H1 (cell line): Measurements from ENCODE around the gene CLEC18B. TPM values are rescaled to one million over a fixed set of nuclear protein-coding genes. Genes with fewer than 3 reads are reported as not detected.
"Not testable (repeated sequence)": the region's sequence is repeated elsewhere in the genome, so short reads cannot be mapped to it uniquely, and the experiment has no call there.

Source experiments
- CTCF ChIA-PET: fragments of 300-600 bp; sonication (Branson Sonifier 250); formaldehyde crosslinking; loops from one replicate; lab custom pipeline; 2021; ENCODE audit not compliant: partially characterized antibody; lab: Charles Lee
- POLR2A ChIA-PET: fragments of 300-600 bp; sonication (Branson Sonifier 250); formaldehyde crosslinking; loops from one replicate; lab custom pipeline; 2021; ENCODE audit warnings: inconsistent platforms; ENCODE audit not compliant: partially characterized antibody; lab: Charles Lee
- DNase-seq, 2 experiments: peaks; one replicate each; pipeline versions ENCODE4 v3.0.0 to v3.0.0-alpha.2; 2010 to 2022; ENCODE audit warnings: low spot score in 2 of 2, low read depth in 1 of 2, mixed read lengths in 1 of 2
- FAIRE-seq: peaks from 2 replicates; lab custom pipeline; 2011; peaks lifted over from hg19 to GRCh38; lab: Jason Lieb, UNC
- H2AFZ ChIP-seq: 2 replicates; pipeline ENCODE4 v1.8.1; 2012; ENCODE audit warnings: low read length, inconsistent platforms
- H2AK5ac ChIP-seq: 2 replicates; pipeline ENCODE4 v1.6.1; 2013; ENCODE audit warnings: low read depth, low read length
- H2BK120ac ChIP-seq: replicated peaks from 2 replicates; pipeline ENCODE3; 2013; ENCODE audit warnings: low read depth, low read length, inconsistent platforms
- H2BK12ac ChIP-seq: 2 replicates; pipeline ENCODE4 v1.6.1; 2013; ENCODE audit warnings: low read depth, low read length
- H2BK15ac ChIP-seq: 2 replicates; pipeline ENCODE4 v1.6.1; 2013; ENCODE audit warnings: low read length
- H2BK20ac ChIP-seq: 2 replicates; pipeline ENCODE4 v1.6.1; 2013; ENCODE audit warnings: low read length
- H2BK5ac ChIP-seq: 2 replicates; pipeline ENCODE4 v1.6.1; 2013; ENCODE audit warnings: low read depth, low read length
- H3K14ac ChIP-seq: 2 replicates; pipeline ENCODE4 v1.6.1; 2013; ENCODE audit warnings: inconsistent platforms; ENCODE audit not compliant: insufficient read length
- H3K18ac ChIP-seq: 2 replicates; pipeline ENCODE4 v1.6.1; 2013; ENCODE audit warnings: low read length; ENCODE audit errors: extremely low read depth
- H3K23ac ChIP-seq: 2 replicates; pipeline ENCODE4 v1.6.1; 2013; ENCODE audit warnings: inconsistent platforms; ENCODE audit not compliant: insufficient read length
- H3K23me2 ChIP-seq: 2 replicates; pipeline ENCODE4 v1.6.1; 2013; ENCODE audit warnings: low read depth, low read length
- H3K27ac ChIP-seq: 2 replicates; pipeline ENCODE4 v1.6.1; 2011; ENCODE audit warnings: low read depth, low read length, inconsistent platforms
- H3K27me3 ChIP-seq, 4 experiments: replicated peaks in 1 of 4; 1 replicate in 1 of 4; 2 replicates in 3 of 4; pipeline versions ENCODE4 v1.6.1 to v1.8.1; 2011 to 2013; ENCODE audit warnings: low read length in 3 of 4, mild to moderate bottlenecking in 3 of 4, inconsistent platforms in 2 of 4, mixed read lengths in 2 of 4, moderate library complexity in 1 of 4; ENCODE audit not compliant: control insufficient read depth in 3 of 4, insufficient read depth in 3 of 4; ENCODE audit errors: extremely low read depth in 1 of 4
- H3K36me3 ChIP-seq, 4 experiments: 2 replicates each; pipeline versions ENCODE4 v1.6.1 to v1.8.1; 2011 to 2013; ENCODE audit warnings: mild to moderate bottlenecking in 4 of 4, low read length in 3 of 4, moderate library complexity in 2 of 4, control low read depth in 1 of 4, inconsistent platforms in 1 of 4; ENCODE audit not compliant: insufficient read depth in 4 of 4, control insufficient read depth in 2 of 4
- H3K4ac ChIP-seq: replicated peaks from 2 replicates; pipeline ENCODE3; 2013; ENCODE audit warnings: low read length, low read depth, mixed read lengths, inconsistent platforms; ENCODE audit not compliant: insufficient read length
- H3K4me1 ChIP-seq, 4 experiments: replicated peaks in 1 of 4; 1 replicate in 1 of 4; 2 replicates in 3 of 4; pipeline versions ENCODE4 v1.6.1 to v1.8.1; 2011 to 2013; ENCODE audit warnings: low read length in 3 of 4, inconsistent platforms in 2 of 4, mixed read lengths in 1 of 4; ENCODE audit not compliant: insufficient read depth in 4 of 4, control insufficient read depth in 3 of 4
- H3K4me2 ChIP-seq, 2 experiments: 2 replicates each; pipeline versions ENCODE4 v1.6.1 to v1.8.1; 2011 to 2013; ENCODE audit warnings: low read depth in 2 of 2, low read length in 2 of 2, control low read depth in 1 of 2, inconsistent platforms in 1 of 2, mild to moderate bottlenecking in 1 of 2; ENCODE audit not compliant: insufficient read depth in 1 of 2
- H3K4me3 ChIP-seq, 4 experiments: fragments of 200-600, 300-600 bp in 1 of 4; sonication (generic), shearing (Covaris generic), sonication (Bioruptor Twin) in 1 of 4; 2 replicates each; pipeline versions ENCODE4 v1.5.1 to v1.8.1; 2011 to 2016; ENCODE audit warnings: low read length in 4 of 4, low read depth in 3 of 4, control low read depth in 2 of 4, inconsistent platforms in 2 of 4, mild to moderate bottlenecking in 2 of 4, mixed read lengths in 1 of 4, moderate library complexity in 1 of 4; ENCODE audit not compliant: insufficient read depth in 2 of 4; ENCODE audit errors: extremely low read depth in 1 of 4
- H3K56ac ChIP-seq: replicated peaks from 2 replicates; pipeline ENCODE3; 2013; ENCODE audit warnings: low read depth, mild to moderate bottlenecking, mixed read lengths, low read length, inconsistent platforms; ENCODE audit not compliant: insufficient read length
- H3K79me1 ChIP-seq: 2 replicates; pipeline ENCODE4 v1.6.1; 2013; ENCODE audit warnings: low read depth, low read length, control low read depth
- H3K79me2 ChIP-seq, 2 experiments: 2 replicates each; pipeline versions ENCODE4 v1.6.1 to v1.8.1; 2012 to 2013; ENCODE audit warnings: low read length in 2 of 2, mild to moderate bottlenecking in 2 of 2, inconsistent platforms in 1 of 2; ENCODE audit not compliant: insufficient read depth in 2 of 2, control insufficient read depth in 1 of 2
- H3K9ac ChIP-seq, 4 experiments: replicated peaks in 1 of 4; 1 replicate in 1 of 4; 2 replicates in 3 of 4; pipeline versions ENCODE4 v1.6.1 to v1.8.1; 2011 to 2013; ENCODE audit warnings: low read depth in 3 of 4, low read length in 3 of 4, control low read depth in 2 of 4, mild to moderate bottlenecking in 2 of 4, moderate library complexity in 2 of 4, inconsistent platforms in 1 of 4; ENCODE audit errors: extremely low read depth in 1 of 4
- H3K9me3 ChIP-seq, 2 experiments: 2 replicates each; pipeline versions ENCODE4 v1.6.1 to v1.8.1; 2012 to 2013; ENCODE audit warnings: mild to moderate bottlenecking in 2 of 2, moderate library complexity in 2 of 2, control low read depth in 1 of 2, inconsistent platforms in 1 of 2, low read depth in 1 of 2, low read length in 1 of 2, mixed read lengths in 1 of 2; ENCODE audit not compliant: insufficient read depth in 2 of 2
- H4K20me1 ChIP-seq, 2 experiments: replicated peaks in 1 of 2; 2 replicates each; pipeline versions ENCODE3 to v1.8.1; 2011 to 2013; ENCODE audit warnings: inconsistent platforms in 2 of 2, low read length in 2 of 2, mild to moderate bottlenecking in 1 of 2; ENCODE audit not compliant: insufficient read depth in 2 of 2, control insufficient read depth in 1 of 2
- H4K5ac ChIP-seq: 2 replicates; pipeline ENCODE4 v1.6.1; 2013; ENCODE audit warnings: low read length, low read depth, mixed read lengths, inconsistent platforms; ENCODE audit not compliant: insufficient read length
- H4K8ac ChIP-seq: 2 replicates; pipeline ENCODE4 v1.8.0; 2013; ENCODE audit warnings: mild to moderate bottlenecking, moderate library complexity, low read length, inconsistent platforms; ENCODE audit not compliant: insufficient read depth; ENCODE audit errors: extremely low read depth
- H4K91ac ChIP-seq: replicated peaks from 2 replicates; pipeline ENCODE3; 2013; ENCODE audit warnings: low read length, mixed read lengths, inconsistent platforms; ENCODE audit not compliant: insufficient read length
- WGBS, 2 experiments: shearing (Covaris generic) in 1 of 2; methylation state at CpG; one replicate each; pipeline versions ENCODE4 v1.1.6 to v1.1.7; 2013 to 2015; ENCODE audit warnings: low lambda C conversion rate in 2 of 2, mixed read lengths in 2 of 2, inconsistent platforms in 1 of 2, low coverage in 1 of 2, missing lambda C conversion rate in 1 of 2; ENCODE audit not compliant: insufficient replicate concordance in 2 of 2, insufficient coverage in 1 of 2, insufficient read length in 1 of 2; ENCODE audit errors: extremely low coverage in 1 of 2, missing lambda C conversion rate in 1 of 2; 5-methylcytosine and 5-hydroxymethylcytosine counted together
- polyA plus RNA-seq, 7 experiments: library from polyadenylated mRNA; depleted of rRNA in 3 of 7; stranded (reverse) in 5 of 7; unstranded in 2 of 7; fragments of >200 nt in 5 of 7; fragments of 200-250 nt in 2 of 7; gene quantifications; 1 replicate in 5 of 7; 2 replicates in 1 of 7; 4 replicates in 1 of 7; pipeline versions ENCODE4 v1.2.1 to v1.2.3, GENCODE V29; 2011 to 2013; ENCODE audit warnings: missing spikeins in 2 of 7, mixed read lengths in 2 of 7
- total RNA-seq: library from RNA; stranded (reverse); fragmentation: NEBNext Ultra II Directional; extraction: Animal tissue kit (Norgen Biotek cat#: 25700); gene quantifications from 2 replicates; pipeline ENCODE4 v1.2.1, GENCODE V29; 2021

CLEC18B gene
- total and polyA plus RNA-seq, 2 of the 8 experiments (the other 6 are each of a cell fraction or from before 2014, with no cell fraction given) = 0.11 TPM; not detected in 1

DNA sequence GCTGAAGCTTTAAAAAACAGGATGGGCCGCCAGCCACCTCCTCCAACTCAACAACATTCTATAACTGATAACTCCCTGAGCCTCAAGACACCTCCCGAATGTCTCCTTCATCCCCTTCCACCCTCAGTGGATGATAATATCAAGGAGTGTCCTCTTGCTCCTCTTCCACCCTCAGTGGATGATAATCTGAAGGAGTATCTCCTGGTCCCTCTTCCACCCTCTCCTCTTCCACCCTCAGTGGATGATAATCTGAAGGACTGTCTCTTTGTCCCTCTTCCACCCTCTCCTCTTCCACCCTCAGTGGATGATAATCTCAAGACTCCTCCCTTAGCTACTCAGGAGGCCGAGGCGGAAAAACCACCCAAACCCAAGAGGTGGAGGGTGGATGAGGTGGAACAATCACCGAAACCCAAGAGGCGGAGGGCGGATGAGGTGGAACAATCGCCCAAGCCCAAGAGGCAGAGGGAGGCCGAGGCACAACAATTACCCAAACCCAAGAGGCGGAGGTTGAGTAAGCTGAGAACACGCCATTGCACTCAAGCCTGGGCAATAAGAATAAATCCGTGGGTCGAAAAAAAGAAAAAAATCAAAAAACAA lies 29.7 kb downstream of the CLEC18B start:
- WGBS, 2 experiments = 79% methylated on average over 8 of the region's 13 CpGs; no CpG with 5 or more reads in 1 of the 2 experiments
- H3K4me3 ChIP-seq, H4K5ac ChIP-seq, H3K79me1 ChIP-seq, H3K36me3 ChIP-seq, H2BK12ac ChIP-seq, POLR2A ChIA-PET, H3K14ac ChIP-seq, H3K9me3 ChIP-seq, CTCF ChIA-PET, H3K27ac ChIP-seq, H3K4me1 ChIP-seq, H4K91ac ChIP-seq, H3K4me2 ChIP-seq, H2BK15ac ChIP-seq, H3K23ac ChIP-seq, DNase-seq, H3K18ac ChIP-seq, H3K79me2 ChIP-seq, H3K56ac ChIP-seq, FAIRE-seq, H2AFZ ChIP-seq, H2BK5ac ChIP-seq, H3K9ac ChIP-seq, H3K23me2 ChIP-seq, H2AK5ac ChIP-seq, H4K20me1 ChIP-seq, H3K27me3 ChIP-seq, H3K4ac ChIP-seq, H2BK20ac ChIP-seq, H2BK120ac ChIP-seq, H4K8ac ChIP-seq: not testable (repeated sequence)

DNA sequence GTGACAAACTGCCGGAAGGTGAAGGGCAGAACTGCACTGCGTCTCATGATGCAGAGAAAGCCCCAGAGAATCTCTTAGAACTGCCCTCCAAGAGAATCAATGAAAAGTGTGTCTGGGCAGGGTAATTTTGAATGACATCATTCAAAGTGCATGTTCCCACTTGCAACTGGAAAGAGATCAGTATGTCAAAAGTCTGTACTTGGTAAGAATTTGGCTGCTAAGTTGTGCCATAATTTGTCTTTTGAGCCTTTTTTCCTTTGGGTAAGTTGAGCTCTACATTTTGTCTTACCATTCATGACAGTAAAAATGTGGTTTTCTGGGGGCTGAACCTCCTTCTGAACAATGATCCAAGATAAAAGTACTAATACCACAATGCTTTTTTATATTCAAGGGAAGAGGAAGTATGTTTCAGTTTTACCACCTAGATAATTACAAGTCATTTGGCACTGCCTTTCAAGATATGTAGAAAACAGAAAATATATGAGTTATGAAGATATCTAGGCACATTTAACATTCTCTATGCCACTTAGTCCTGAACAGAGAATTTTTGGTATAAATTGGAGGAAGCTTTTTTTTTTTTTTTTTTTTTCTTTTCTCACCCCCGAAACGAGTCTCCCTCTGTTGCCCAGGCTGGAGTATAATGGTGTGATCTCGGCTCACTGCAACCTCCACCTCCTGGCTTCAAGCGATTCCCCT lies 38.8 kb downstream of the CLEC18B start:
- CTCF ChIA-PET, H3K4me1 ChIP-seq, H3K18ac ChIP-seq, H3K79me1 ChIP-seq, H4K20me1 ChIP-seq, POLR2A ChIA-PET, H3K27ac ChIP-seq, DNase-seq, H4K91ac ChIP-seq, H2BK120ac ChIP-seq, H4K5ac ChIP-seq, FAIRE-seq, H3K23ac ChIP-seq, H3K27me3 ChIP-seq, H3K56ac ChIP-seq, H3K14ac ChIP-seq, H4K8ac ChIP-seq, H3K23me2 ChIP-seq, H2BK5ac ChIP-seq, H3K4me2 ChIP-seq, H2AFZ ChIP-seq, H2BK12ac ChIP-seq, H3K9me3 ChIP-seq, H3K9ac ChIP-seq, H2BK20ac ChIP-seq, H3K4me3 ChIP-seq, H2BK15ac ChIP-seq, H3K36me3 ChIP-seq, H3K4ac ChIP-seq, H3K79me2 ChIP-seq, H2AK5ac ChIP-seq: not testable (repeated sequence)
- WGBS, 2 experiments = no CpG with 5 or more reads among the region's 6 CpGs
